Spleen (tissue), 7 donors: ENCODE data around the gene ARL4D.

Experiments
- CTCF ChIP-seq, 11 experiments: fragments of 200-600 bp in 7 of 11; fragments of 450-650 bp in 4 of 11; sonication (generic) in 4 of 11; IDR thresholded peaks in 8 of 11; conservative IDR thresholded peaks in 3 of 11; 1 replicate in 7 of 11; 2 replicates in 4 of 11; pipeline versions ENCODE4 v1.4.0 to v1.8.0; 2016 to 2021; ENCODE audit warnings: antibody characterized with exemption in 11 of 11, inconsistent platforms in 4 of 11, mild to moderate bottlenecking in 1 of 11
- POLR2AphosphoS5 ChIP-seq, 3 donors: sonication (generic); formaldehyde crosslinking; IDR thresholded peaks; one replicate each; pipeline ENCODE4 v1.5.1; 2017; ENCODE audit warnings: antibody characterized with exemption in 3 of 3
- donor health status: DM: no; HTN: no; CAD: no; lungs with moderate emphysema.
- donor health status: DM: no; HTN: no; CAD: no.
- donor health status: DM: no; HTN: no; CAD: no.

- TF ChIP-seq CTCF (IDR thresholded peaks at IDR 0.05 in 8 of 11, conservative IDR thresholded peaks at IDR 0.05 in 3 of 11) = no peak
- peak in 1 of 3 donors; percentile 14 for TF ChIP-seq POLR2AphosphoS5 (IDR thresholded peaks at IDR 0.05)
These were observed 1.1 kb downstream of the ARL4D start for GRCh38 chr17:43399839-43400328.
